T47D (cell line): ENCODE data around the gene PPARA.
"Not testable (repeated sequence)": the region's sequence is repeated elsewhere in the genome, so short reads cannot be mapped to it uniquely, and the experiment has no call there.

Experiments used
- DNase-seq, 2 experiments: peaks; one replicate each; pipeline versions ENCODE4 v3.0.0 to v3.0.0-alpha.2; 2011 to 2012; ENCODE audit warnings: low read depth in 1 of 2, low spot score in 1 of 2
- JUND ChIP-seq: IDR thresholded peaks from 2 replicates; pipeline ENCODE4 v1.6.1; 2012; ENCODE audit warnings: low read depth
- in situ Hi-C: cut with HindIII; loops from 2 replicates; pipeline ENCODE4 v1.10.0; 2016; ENCODE audit warnings: low sequenced_read_pairs, low pct_unique_long_range_greater_than_20kb

Gene PPARA

GRCh38 chr22:46125816-46126765 lies 24.2 kb upstream of the PPARA start:
- in situ Hi-C loops, result no loop called here
- no peak for DNase-seq
- TF ChIP-seq JUND, result no peak

DNA sequence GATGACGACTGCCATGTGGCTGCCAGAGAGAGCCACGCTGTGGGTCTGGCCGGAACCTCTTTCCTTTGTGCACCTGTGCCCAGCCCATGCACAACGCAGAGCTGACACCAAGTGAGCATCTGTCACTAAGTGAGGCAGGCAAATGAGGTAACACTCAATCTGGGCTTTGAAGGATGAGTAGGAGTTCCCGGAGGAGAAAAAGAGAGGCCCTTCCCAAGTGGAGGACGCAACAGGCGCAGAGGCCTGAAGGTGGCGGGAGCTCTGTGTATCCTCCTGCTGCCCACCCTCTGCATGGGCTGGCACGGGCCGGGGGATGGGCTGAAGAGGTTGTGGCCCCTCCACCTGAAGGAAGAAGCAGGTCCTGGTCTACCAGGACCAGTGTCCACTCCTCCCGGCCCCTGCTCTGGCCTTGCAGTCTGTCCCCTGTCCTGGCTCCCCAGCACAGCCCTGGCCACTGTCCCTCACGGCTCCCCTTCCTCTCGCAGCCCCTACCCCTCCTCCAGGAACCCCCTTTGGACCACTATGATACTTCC lies 23.4 kb upstream of the PPARA start:
- no peak for TF ChIP-seq JUND
- DNase-seq, result no peak
- in situ Hi-C loops, result no loop called here

- in situ Hi-C loops, result no loop called here
- no peak for DNase-seq
- TF ChIP-seq JUND, result no peak
Measured at GRCh38 chr22:46127556-46127955, 22.8 kb upstream of the PPARA start.

- TF ChIP-seq JUND, result no peak
- no peak for DNase-seq
- in situ Hi-C loops, result no loop called here
Measured at GRCh38 chr22:46128606-46129005, 21.7 kb upstream of the PPARA start.

DNA sequence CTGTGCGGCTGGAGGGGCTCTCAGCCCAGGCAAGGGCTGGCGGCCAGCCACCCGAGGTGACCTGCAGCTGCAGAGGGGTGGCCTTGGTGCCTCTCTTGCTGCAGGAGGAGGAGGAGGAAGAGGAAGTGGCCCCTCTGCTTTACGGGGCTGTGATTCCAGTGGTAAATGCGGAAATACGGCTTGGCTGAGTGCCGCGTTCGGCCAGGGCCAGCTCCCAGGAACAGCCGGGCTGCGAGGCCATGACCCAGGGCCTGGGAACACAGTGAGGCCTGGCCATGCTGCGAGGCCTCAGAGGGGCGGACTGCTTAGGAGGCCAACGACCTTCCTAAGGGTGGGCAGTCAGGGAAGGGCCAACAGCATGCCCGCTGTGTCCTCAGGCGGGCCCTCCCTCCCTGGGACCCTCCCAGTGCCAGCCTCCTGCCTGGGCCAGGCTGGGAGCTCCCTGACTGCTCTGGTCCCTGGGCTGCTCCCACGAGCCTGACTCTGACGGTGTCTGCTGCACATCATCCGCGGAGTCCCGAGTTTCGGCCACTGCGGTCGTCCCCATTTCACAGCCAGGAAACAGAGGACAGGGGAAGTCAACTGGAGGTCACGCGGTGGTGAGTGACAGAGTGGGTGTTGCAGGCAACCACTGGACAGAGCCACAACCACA lies 20.8 kb upstream of the PPARA start:
- in situ Hi-C loops, result no loop called here
- TF ChIP-seq JUND, result no peak
- DNase-seq, result no peak

GRCh38 chr22:46131151-46131587 lies 19.2 kb upstream of the PPARA start:
- in situ Hi-C loops, result no loop called here
- no peak for DNase-seq
- TF ChIP-seq JUND, result no peak

DNA sequence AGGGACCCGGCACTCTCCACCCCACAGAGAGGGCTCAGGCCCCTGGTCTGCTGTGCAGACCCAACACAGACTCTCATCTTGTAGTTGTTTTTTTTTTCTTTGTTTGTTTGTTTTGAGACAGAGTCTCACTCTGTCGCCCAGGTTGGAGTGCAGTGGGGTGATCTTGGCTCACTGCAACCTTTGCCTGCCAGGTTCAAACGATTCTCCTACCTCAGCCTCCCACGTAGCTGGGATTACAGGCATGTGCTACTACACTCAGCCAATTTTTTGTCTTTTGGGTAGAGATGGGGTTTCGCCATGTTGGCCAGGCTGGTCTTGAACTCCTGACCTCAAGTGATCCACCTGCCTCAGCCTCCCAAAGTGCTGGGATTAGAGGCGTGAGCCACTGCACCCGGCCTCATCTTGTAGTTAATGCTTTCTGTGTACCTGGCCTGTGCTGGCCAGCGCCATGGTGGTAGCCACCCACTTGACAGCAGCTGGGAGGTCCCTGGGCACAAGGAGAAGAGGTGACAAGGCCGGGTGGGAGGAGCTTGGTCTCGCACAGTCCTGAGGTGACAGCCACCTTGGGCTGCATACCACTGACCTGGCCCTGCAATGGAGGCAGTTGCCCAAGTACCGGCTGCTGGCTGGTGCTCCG lies 18.0 kb upstream of the PPARA start:
- DNase-seq, in situ Hi-C loops: not testable (repeated sequence)

- TF ChIP-seq JUND, result no peak
- in situ Hi-C loops, result no loop called here
- DNase-seq, result no peak
Measured at GRCh38 chr22:46132830-46133587, 17.3 kb upstream of the PPARA start.

- no peak for TF ChIP-seq JUND
- in situ Hi-C loops, result no loop called here
- DNase-seq, result no peak
Measured at GRCh38 chr22:46133588-46133855, 16.8 kb upstream of the PPARA start.

DNA sequence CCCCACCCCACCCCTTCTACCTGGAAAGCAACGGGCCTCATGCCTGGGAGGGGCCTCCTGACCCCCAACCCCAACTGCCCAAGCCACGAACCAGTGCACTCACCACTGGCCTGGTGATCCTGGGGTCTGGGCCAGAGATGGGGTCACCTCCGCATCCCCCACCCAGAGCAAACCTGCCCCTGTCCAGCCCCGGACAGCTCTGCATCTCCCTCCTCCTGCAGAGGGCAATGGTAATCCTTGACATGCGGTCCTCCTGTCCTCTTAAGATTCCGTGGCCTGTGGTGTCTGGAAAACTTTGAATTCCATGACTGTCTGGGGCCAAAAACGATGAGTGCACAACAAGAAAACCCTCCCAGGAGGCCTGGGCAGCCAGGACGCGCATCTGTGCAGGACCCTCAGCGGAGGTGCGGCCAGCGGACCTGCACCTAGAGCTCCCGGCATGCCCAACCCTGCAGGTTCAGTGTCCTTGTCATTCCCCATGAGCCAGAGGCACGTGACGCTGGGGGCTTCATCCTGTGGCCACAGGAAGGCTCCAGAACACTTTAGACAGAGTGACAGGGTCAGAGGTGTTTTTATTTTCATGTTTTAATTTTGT lies 16.1 kb upstream of the PPARA start:
- in situ Hi-C loops, result no loop called here
- no peak for TF ChIP-seq JUND
- DNase-seq, result no peak

- no peak for TF ChIP-seq JUND
- DNase-seq, result no peak
- in situ Hi-C loops, result no loop called here
Measured at GRCh38 chr22:46135611-46136485, 14.5 kb upstream of the PPARA start.
